GM18909 (cell line): ENCODE results near the gene L3MBTL1.
"Not testable (repeated sequence)": the region's sequence is repeated elsewhere in the genome, so short reads cannot be mapped to it uniquely, and the experiment has no call there.

Experiments used
- ATAC-seq: cut with Tn5 transposase; IDR thresholded peaks from one replicate; pipeline ENCODE4 v1.9.1; 2021; ENCODE audit warnings: mild to moderate bottlenecking; ENCODE audit not compliant: unreplicated experiment, poor library complexity

The L3MBTL1 gene

GRCh38 chr20:43583982-43584432, 76.5 kb downstream of the L3MBTL1 start:
- ATAC-seq, result no peak

GRCh38 chr20:43584448-43585136, 77.1 kb downstream of the L3MBTL1 start:
- no peak for ATAC-seq

- ATAC-seq, result no peak
Measured at GRCh38 chr20:43586641-43587040, 79.1 kb downstream of the L3MBTL1 start.

GRCh38 chr20:43588526-43588925, 81.0 kb downstream of the L3MBTL1 start:
- ATAC-seq, result not testable (repeated sequence)

- ATAC-seq, result no peak
Measured at GRCh38 chr20:43590036-43590391, 82.5 kb downstream of the L3MBTL1 start.

GRCh38 chr20:43590392-43591303, 83.2 kb downstream of the L3MBTL1 start, which contains the start of gene IFT52:
TSS of gene IFT52 (plus strand) at chr20:43590937. CDS start at chr20:43594699, 3,762 bp downstream.
- peak; percentile 98 for ATAC-seq
